Stimulated activated naive CD8-positive, alpha-beta T cell treated with anti-CD3 and anti-CD28 coated beads, Interleukin-15, amount 100 ng/mL, for 72 hours (primary cell): ENCODE data around the gene PPP6C.

ENCODE experiments used
- ATAC-seq: fragments of 150-1000 bp; cut with Tn5 transposase; 2 replicates; pipeline ENCODE4 v1.10.0; 2021; ENCODE audit warnings: mild to moderate bottlenecking, moderate library complexity
- DNase-seq, 2 donors: peaks; one replicate each; pipeline ENCODE4 v3.0.0; 2021 to 2022
- H3K27ac Mint-ChIP-seq, 2 donors: one replicate each; pipeline ENCODE4 v1.8.0; 2022; ENCODE audit warnings: mild to moderate bottlenecking in 2 of 2, mixed read lengths in 2 of 2, moderate library complexity in 2 of 2
- H3K27me3 Mint-ChIP-seq: one replicate; pipeline ENCODE4 v1.8.0; 2022; ENCODE audit warnings: mixed read lengths
- H3K4me1 Mint-ChIP-seq: one replicate; pipeline ENCODE4 v1.8.0; 2022; ENCODE audit warnings: mild to moderate bottlenecking, mixed read lengths
- H3K4me3 Mint-ChIP-seq, 2 donors: one replicate each; pipeline ENCODE4 v1.8.0; 2022; ENCODE audit warnings: mild to moderate bottlenecking in 2 of 2, mixed read lengths in 2 of 2, moderate library complexity in 1 of 2
- H3K9me3 Mint-ChIP-seq, 2 donors: one replicate each; pipeline ENCODE4 v1.8.0; 2022; ENCODE audit warnings: mixed read lengths in 2 of 2

PPP6C gene

DNA sequence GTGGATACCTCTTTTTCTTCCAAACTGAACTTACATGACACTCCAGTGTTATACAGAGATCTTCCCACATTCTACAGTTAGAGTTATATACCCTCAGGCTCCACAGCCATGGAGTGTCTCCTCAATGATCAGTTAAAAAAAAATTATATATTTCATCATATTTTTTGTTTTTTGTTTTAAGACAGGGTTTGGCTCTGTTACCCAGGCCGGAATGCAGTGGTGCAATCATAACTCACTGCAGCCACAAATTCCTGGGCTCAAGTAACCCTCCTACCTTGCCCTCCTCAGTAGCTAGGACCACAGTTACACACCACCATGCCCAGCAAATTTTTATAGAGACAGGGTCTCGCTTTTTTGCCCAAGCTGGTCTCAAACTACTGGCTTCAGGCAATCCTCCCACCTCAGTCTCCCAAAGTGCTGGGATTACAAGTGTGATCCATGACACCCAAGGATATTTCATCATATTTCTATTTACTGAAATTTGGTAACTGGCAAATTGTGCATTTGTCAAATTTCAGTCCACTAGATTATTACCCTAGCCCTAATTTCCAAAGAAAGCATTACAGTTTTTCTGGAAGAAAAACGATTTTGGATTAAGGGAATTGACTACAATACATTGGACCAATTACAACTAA, 28.2 kb downstream of the PPP6C start:
- H3K4me3 Mint-ChIP-seq, result no peak overlapping the region
- H3K27me3 Mint-ChIP-seq, result no peaks in the 10 kb centered on the region
- ATAC-seq, result no peak
- no peaks in the 10 kb centered on the region for H3K9me3 Mint-ChIP-seq
- no peak overlapping the region for H3K27ac Mint-ChIP-seq
- peaks cover 7% of the 10 kb centered on the region for H3K4me1 Mint-ChIP-seq
- no peak for DNase-seq

DNA sequence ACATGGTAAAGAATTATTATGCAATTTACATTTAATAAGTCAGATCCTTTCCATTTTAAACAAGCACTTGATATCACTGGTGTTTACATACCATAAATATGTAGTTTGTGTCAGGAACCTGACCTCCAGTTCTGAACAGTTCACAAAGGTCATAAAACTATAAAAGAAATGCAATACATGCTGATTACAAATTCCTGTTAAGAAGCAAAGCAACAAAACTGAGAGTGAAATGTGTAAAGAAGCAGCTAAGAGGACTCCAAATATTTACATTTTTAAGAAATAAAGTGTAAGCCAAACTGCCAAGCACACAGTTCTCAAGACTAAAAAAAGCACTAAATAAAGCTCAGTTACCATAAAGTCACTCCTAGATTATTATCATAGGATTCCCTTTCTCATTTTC, 28.9 kb downstream of the PPP6C start:
- Mint-ChIP-seq H3K27me3 (no peaks in the 10 kb centered on the region), H3K4me1 (peaks cover 7% of the 10 kb centered on the region), H3K4me3 (no peak overlapping the region), H3K9me3 (no peaks in the 10 kb centered on the region), H3K27ac (no peak overlapping the region)
- ATAC-seq (no peak), DNase-seq (no peak)

DNA sequence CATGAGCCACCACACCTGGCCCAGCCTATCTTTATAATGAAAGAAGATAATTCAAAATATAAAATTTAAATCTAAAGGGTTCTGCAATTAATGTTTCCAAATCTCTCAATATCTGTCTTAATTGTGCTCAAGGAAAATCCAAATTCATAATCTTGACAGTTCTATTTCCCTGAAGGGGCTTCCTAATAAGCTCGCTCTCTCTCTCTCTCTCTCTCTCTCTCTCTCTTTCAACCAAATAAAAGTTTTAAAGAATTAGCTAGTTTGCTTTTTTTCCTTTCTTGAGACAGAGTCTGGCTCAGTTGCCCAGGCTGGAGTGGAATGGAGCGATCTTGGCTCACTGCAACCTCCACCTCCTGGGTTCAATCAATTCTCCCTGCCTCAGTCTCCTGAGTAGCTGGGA, 33.1 kb downstream of the PPP6C start:
- ATAC-seq, result no peak
- H3K9me3 Mint-ChIP-seq, result no peaks in the 10 kb centered on the region
- H3K4me1 Mint-ChIP-seq, result no peaks in the 10 kb centered on the region
- H3K27ac Mint-ChIP-seq, result no peak overlapping the region
- H3K27me3 Mint-ChIP-seq, result no peaks in the 10 kb centered on the region
- no peak for DNase-seq
- H3K4me3 Mint-ChIP-seq, result no peak overlapping the region

DNA sequence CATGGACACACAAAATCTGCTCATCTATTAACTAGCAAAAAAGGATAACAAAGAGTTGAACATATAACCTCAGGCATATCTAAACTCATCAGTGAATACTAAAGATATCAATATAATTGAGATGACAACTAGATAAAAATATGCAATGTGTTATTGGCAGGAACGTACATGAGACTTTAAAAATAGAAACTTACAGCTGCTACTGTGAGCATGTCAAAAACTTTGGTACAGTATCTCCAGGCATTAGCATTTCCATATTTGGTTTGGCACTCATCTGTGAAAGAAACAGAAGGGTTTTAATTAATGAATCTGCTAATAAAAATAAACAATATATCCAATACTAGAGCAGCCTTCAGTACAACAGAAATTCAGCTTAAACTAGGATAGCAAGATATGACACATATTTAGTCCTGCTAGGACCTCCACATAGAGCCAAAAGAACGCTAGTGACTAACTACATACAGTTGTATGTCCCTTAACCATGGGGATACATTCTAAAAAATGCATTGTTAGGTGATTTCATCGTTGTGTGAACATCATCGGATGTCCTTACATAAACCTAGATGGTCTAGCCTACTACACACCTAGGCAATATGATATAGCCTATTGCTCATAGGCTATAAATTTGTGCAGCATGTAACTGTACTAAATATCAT, 35.8 kb downstream of the PPP6C start:
- Mint-ChIP-seq H3K27ac (no peak overlapping the region), H3K4me3 (no peak overlapping the region), H3K9me3 (no peaks in the 10 kb centered on the region), H3K27me3 (no peaks in the 10 kb centered on the region), H3K4me1 (no peaks in the 10 kb centered on the region)
- DNase-seq, result no peak
- no peak for ATAC-seq

DNA sequence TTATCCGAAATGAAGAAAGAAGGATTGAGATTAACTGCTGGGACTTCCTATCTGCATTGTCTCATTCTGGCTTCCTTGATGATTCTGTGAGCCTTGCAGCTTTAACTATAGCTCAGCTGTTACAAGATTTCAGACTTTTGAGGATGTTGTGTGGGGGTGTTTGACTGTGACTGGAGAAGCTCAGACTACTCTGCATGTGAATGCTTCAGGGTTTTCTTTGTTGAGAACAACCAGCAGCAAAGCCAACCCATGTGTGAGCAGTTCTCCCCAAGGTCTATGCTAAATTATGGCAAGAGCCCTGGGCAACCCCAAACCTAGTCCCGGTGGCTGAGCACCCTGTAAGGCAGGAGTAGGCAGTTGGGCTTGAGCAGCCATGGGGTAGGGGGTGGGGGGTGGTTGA, 37.9 kb downstream of the PPP6C start:
- no peaks in the 10 kb centered on the region for H3K27me3 Mint-ChIP-seq
- no peaks in the 10 kb centered on the region for H3K9me3 Mint-ChIP-seq
- H3K27ac Mint-ChIP-seq, result no peak overlapping the region
- DNase-seq (no peak), ATAC-seq (no peak)
- no peak overlapping the region for H3K4me3 Mint-ChIP-seq
- H3K4me1 Mint-ChIP-seq, result no peaks in the 10 kb centered on the region

DNA sequence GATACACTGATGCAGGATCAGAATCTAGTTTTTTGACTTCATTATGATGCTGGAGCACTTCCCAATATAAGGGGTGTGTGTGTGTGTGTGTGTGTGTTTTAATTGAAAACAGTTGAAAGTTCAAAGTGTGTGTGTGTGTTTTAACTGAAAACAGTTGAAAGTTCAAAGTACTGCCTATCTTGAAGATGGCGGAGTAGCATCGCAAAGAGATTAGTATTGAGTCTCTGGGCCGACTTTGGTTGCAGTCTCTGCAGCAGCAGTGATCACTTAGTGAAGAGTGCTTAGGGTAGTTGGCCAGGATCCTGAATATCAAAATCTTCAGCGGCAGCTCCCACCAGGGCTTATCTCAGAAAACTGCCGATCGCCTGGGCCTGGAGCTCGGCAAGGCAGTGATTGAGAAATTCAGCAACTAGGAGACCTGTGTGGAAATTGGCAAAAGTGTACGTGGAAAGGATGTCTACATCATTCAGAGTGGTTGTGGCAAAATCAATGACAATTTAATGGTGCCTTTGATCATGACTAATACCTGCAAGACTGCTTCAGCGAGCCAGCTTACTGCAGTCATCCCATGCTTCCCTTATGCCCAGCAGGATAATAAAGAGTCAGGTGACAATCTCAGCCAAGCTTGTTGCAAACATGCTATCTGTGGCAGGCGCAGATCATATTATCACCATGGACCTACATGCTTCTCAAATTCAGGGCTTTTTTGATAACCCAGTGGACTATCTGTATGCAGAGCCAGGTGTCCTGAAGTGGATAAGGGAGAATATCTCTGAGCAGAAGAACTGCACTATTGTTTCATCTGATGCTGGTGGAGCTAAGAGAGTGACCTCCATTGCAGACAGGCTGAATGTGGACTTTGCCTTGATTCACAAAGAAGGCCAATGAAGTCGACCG, 39.0 kb downstream of the PPP6C start:
- no peaks in the 10 kb centered on the region for H3K27me3 Mint-ChIP-seq
- no peak overlapping the region for H3K27ac Mint-ChIP-seq
- H3K4me1 Mint-ChIP-seq, result peaks cover 4% of the 10 kb centered on the region
- no peak for DNase-seq
- ATAC-seq, result no peak
- no peak overlapping the region for H3K4me3 Mint-ChIP-seq
- H3K9me3 Mint-ChIP-seq, result no peaks in the 10 kb centered on the region

DNA sequence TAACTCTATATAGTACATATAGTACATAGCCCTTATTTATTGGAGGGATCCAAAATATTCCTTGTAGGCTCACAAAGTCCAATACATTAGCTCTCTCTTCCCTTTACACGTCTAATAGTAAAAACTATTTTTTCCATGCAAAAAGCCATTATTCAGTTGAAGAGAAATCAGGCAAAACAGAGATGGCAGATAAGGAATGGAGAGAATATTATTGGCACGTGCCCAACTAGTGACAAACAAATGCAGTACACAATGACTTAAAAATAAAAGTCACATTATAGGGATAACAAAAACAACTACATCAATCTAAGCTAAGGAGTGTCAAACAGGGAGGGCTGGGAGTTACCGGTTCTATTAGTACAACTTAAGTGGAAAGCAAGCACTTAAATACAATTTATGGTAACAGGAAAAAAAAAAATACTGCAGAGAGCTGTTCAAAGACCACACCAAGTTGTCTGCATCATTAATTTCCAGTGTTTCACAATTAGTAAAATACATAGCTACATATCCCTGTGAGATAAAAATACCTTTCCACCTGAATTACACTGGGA, 42.1 kb downstream of the PPP6C start:
- Mint-ChIP-seq H3K27ac (no peak overlapping the region), H3K9me3 (no peaks in the 10 kb centered on the region), H3K4me1 (peaks cover 12% of the 10 kb centered on the region), H3K4me3 (no peak overlapping the region), H3K27me3 (no peaks in the 10 kb centered on the region)
- no peak for ATAC-seq
- no peak for DNase-seq

DNA sequence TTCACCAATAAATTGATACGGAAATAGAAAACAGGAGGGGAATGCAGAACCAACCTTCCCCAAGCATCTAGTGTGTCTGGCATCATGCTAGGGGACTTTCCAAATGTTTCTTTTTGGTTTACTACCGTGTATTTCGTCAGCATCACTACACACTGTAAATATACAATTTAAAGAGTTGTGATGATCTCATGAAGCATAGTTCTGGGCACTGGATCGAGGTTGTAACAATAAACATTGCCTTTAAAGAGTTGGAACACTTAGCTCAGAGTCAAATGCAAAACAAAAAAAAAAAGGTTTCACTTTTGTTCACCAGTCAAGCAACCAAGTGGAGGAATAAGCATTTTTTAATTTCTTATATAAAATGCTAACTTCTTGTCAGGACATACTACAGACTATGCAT, 43.4 kb downstream of the PPP6C start:
- ATAC-seq (no peak), DNase-seq (no peak)
- Mint-ChIP-seq H3K27ac (no peak overlapping the region), H3K4me3 (no peak overlapping the region), H3K27me3 (no peaks in the 10 kb centered on the region), H3K9me3 (no peaks in the 10 kb centered on the region), H3K4me1 (peaks cover 19% of the 10 kb centered on the region)

DNA sequence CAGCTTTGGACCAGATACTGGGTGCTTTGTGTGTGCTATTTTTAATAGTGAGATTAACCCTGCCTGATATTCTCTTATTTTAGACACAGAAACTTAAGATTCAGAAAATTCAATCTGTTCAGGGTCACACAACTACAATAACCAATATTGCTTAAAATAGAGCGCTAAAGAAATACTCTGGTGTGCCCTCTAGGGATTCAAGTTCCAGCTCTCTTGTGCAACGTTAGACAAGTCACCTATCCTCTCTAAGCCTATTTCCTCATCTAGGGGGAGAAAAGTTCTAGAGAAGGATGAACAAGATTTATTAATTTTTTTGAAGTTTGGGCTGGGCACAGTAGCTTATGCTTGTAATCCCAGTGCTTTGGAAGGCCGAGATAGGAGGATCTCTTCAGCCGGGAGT, 44.2 kb downstream of the PPP6C start:
- no peak overlapping the region for H3K4me3 Mint-ChIP-seq
- no peak overlapping the region for H3K27ac Mint-ChIP-seq
- DNase-seq, result no peak
- peaks cover 19% of the 10 kb centered on the region for H3K4me1 Mint-ChIP-seq
- H3K27me3 Mint-ChIP-seq, result no peaks in the 10 kb centered on the region
- no peaks in the 10 kb centered on the region for H3K9me3 Mint-ChIP-seq
- ATAC-seq, result no peak

DNA sequence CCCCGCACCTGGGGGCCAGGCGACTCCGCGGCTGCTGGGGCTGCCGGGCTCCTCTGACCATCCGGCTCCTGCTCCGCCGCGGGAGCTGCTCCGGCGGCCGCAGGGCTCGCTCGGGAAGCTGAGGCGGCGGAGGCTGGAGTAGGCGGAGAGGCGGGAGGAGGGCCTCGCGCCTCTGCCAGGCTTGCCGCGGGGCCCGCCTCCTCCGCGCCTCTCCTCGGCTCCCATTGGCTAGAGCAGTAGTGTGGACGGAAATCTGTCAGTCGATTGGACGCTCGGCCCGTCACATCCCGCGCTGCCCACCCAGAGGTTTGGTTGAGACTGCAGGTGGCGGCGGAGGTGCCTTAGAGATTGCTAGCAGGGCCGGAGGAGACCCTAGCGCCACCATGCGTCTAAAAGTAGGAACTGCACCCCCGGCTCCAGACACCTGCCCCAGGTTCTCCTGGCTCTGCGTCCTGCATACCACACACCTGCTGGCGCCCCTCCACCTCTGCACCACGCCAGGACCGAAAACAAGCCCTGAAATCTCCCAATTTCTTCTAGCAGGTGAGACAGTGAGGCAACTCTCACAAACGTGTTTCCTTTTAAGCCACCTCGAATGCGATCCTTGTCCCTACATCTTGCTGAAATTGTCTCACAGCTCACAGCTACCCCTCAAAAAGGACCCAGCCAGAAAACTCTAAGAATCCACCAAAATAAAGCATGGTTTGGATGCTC, 46.1 kb downstream of the PPP6C start, which contains the start of gene SCAI:
Gene SCAI (minus strand): TSS at position 152 of the 714 bp plus-strand sequence. CDS start 91 bp downstream, at position 61.
- ATAC-seq, result peak; percentile 99
- no peaks in the 10 kb centered on the region for H3K27me3 Mint-ChIP-seq
- H3K4me1 Mint-ChIP-seq, result peaks cover 34% of the 10 kb centered on the region
- no peaks in the 10 kb centered on the region for H3K9me3 Mint-ChIP-seq
- peak within 1 kb of the TSS; percentile 93 to 98 for H3K4me3 Mint-ChIP-seq
- peak; percentile 99 for DNase-seq
- H3K27ac Mint-ChIP-seq, result peak within 1 kb of the TSS; percentile 91 to 98

DNA sequence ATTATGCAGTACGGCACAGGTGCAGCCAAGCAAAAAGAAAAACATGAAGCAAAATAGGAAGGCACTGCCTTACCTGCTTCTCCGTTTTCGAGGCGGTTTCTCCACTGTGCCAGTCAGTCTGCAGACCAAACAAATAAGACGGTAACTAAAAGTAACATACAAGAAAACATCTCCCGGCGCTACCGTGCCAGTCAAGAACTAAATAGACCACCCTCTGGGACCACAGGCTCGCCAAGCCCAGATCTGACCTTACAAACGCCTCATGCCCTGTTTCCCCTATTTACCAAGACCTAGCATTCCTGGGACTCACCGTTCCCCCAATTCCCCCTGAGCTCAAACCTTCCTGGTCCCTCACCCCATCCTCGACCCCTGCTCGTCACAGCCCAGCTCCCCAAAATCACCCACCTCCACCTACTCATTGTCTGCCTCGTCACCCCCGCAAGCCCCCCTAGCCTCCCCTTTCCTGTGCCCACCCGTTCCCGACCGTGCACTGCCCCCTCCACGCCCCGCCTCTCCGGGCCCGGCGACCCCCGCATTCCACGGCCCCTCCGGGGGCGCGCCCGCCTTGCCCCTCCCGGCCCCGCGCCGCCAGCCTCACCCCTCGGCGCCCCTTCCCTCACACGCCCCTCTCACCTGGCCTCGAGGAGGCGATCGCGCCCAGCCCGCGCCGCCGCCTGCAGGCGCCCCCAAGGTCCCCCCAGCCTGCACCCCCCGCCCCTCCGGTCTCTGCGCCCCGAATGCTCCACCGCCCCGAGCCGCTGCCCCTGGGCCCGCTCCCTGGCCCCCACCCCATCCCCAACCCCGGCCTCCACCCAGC, 46.8 kb downstream of the PPP6C start:
- no peaks in the 10 kb centered on the region for H3K27me3 Mint-ChIP-seq
- H3K4me3 Mint-ChIP-seq, result peak overlapping the region; percentile 93 to 98
- peak in 1 of 2 donors; percentile 11 for DNase-seq
- H3K4me1 Mint-ChIP-seq, result peaks cover 34% of the 10 kb centered on the region
- peak overlapping the region; percentile 91 to 98 for H3K27ac Mint-ChIP-seq
- ATAC-seq, result peak; percentile 62
- no peaks in the 10 kb centered on the region for H3K9me3 Mint-ChIP-seq

DNA sequence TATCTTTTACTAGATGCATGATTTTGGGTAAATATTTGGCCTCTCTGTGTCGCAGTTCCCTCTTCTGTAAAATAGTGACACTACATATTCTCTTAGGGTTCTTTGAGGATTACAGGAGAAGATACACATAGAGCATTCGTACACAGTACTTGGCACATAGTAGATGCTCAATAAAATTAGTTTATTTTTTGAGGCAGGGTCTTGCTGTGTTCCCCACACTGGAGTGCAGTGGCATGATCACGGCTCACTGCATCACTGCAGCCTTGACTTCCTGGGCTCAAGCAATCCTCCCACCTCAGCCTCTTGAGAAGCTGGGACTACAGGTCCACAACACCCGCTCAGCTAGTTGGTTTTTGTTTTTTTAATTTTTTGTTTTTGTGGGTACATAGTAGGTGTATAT, 47.9 kb downstream of the PPP6C start:
- Mint-ChIP-seq H3K4me3 (peak overlapping the region; percentile 93 to 98), H3K27ac (peak overlapping the region in 1 of 2 donors; percentile 69), H3K27me3 (no peaks in the 10 kb centered on the region), H3K9me3 (no peaks in the 10 kb centered on the region), H3K4me1 (peaks cover 34% of the 10 kb centered on the region)
- ATAC-seq (no peak), DNase-seq (no peak)

DNA sequence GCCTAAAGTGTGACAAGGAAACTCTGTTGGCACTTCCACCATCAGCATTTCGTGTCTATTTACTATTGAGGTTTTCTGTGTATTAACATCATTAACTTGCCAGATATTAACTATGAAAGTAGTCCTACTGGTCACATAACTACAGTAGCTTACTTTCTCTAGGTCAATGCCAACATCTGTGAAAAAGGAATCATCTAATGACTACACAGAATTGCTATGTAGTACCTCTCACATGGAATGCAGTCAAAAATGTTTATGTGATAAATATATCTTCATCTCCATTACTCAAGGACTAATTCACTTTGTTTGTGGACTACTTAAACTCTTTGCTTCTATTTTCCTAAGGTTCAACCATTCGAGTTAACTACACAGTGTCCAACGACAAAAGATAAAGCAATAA, 48.4 kb downstream of the PPP6C start:
- no peaks in the 10 kb centered on the region for H3K27me3 Mint-ChIP-seq
- H3K27ac Mint-ChIP-seq, result no peak overlapping the region
- ATAC-seq (no peak), DNase-seq (no peak)
- H3K4me1 Mint-ChIP-seq, result peaks cover 33% of the 10 kb centered on the region
- H3K9me3 Mint-ChIP-seq, result no peaks in the 10 kb centered on the region
- no peak overlapping the region for H3K4me3 Mint-ChIP-seq

DNA sequence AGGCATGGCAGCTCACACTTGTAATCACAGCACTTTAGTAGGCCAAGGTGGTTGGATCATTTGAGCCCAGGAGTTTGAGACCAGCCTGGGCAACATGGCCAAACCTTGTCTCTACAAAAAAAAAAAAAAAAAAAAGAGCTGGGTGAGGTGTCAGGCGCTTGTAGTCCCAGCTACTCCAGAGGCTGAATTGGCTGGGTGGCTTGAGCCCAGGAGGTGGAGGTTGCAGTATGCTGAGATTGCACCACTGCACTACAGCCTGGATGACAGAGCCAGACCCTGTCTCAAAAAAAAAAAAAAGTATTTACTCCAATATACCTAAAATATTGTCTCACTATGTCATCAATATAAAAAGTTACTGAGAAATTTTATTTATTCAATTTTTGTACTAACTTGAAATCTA, 49.0 kb downstream of the PPP6C start:
- Mint-ChIP-seq H3K9me3 (no peaks in the 10 kb centered on the region), H3K4me1 (peaks cover 29% of the 10 kb centered on the region), H3K4me3 (no peak overlapping the region), H3K27me3 (no peaks in the 10 kb centered on the region), H3K27ac (no peak overlapping the region)
- DNase-seq (no peak), ATAC-seq (no peak)
